Measurements from ENCODE around the gene MACROD2. TPM values are rescaled to one million over a fixed set of nuclear protein-coding genes. Genes with fewer than 3 reads are reported as not detected.

The MACROD2 gene
- total RNA-seq, 1 donor from 2014 or later = 0.23 TPM

DNA sequence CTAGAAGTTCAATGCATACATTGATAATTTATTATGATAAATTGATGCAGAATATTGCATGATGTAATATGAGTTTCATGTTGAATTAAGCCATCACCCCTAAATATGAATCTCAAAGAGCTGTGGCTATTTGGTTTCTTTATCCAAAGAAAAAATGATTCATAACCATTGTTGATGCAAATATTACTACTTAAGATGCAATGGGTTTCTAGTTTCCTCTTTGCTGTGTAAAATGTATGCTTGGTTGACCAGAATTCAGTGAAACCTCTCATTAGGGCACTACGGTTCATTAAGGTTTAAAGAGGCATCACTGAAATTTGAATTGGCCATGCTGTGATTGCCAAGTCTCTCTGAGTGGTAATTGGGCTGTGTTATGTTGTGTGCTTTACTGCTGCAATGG is 834.6 kb downstream of the MACROD2 start:
- TF ChIP-seq, protein P1, sequence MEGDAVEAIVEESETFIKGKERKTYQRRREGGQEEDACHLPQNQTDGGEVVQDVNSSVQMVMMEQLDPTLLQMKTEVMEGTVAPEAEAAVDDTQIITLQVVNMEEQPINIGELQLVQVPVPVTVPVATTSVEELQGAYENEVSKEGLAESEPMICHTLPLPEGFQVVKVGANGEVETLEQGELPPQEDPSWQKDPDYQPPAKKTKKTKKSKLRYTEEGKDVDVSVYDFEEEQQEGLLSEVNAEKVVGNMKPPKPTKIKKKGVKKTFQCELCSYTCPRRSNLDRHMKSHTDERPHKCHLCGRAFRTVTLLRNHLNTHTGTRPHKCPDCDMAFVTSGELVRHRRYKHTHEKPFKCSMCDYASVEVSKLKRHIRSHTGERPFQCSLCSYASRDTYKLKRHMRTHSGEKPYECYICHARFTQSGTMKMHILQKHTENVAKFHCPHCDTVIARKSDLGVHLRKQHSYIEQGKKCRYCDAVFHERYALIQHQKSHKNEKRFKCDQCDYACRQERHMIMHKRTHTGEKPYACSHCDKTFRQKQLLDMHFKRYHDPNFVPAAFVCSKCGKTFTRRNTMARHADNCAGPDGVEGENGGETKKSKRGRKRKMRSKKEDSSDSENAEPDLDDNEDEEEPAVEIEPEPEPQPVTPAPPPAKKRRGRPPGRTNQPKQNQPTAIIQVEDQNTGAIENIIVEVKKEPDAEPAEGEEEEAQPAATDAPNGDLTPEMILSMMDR (conservative IDR thresholded peaks at IDR 0.05; ENCODE audit: low read depth, low read length) = no peak
- H3K4me3 ChIP-seq (ENCODE audit: low read depth, low read length) = no peak overlapping the region
- no peak for DNase-seq (ENCODE audit: low read depth)

DNA sequence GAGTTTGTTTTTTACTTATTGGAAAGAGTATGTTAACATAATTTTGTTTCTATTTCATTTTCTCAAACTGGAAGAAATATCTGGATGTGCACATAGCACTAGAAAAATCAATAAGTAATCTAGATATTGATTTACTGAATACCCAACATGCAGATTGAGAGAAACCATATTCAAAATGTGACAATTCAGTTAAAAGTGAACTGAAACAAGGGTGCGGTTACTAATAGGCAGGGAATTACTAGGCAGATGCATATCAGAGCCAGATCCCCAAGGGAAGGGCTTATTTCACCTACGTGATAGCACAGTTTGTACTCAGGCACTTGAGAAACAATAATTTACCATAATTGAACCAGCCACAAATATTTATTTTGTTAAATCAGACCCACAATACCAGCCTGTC is 835.1 kb downstream of the MACROD2 start:
- no peak for DNase-seq (ENCODE audit: low read depth)
- TF ChIP-seq, protein P1 (conservative IDR thresholded peaks at IDR 0.05; ENCODE audit: low read depth, low read length) = no peak
- H3K4me3 ChIP-seq (ENCODE audit: low read depth, low read length) = no peak overlapping the region

DNA sequence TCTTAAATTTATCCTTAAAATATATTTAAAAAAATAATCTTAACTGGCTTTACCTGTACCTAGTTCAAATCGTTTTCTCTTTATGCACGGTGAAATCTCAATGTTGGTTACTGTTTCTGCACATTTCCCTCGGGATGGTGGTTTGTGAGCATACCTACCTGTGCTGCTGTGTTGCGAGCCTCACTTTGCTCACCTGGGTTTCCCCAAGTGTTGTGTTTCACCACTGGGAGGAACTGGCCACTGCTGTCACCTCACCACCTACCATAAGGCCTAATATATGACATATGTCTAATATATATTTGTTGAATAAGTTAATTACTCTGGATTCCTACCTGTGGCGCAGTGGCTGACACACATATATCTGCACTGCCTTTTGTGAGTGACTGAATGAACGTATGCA is 835.6 kb downstream of the MACROD2 start:
- H3K4me3 ChIP-seq (ENCODE audit: low read depth, low read length) = no peak overlapping the region
- DNase-seq (ENCODE audit: low read depth) = no peak
- TF ChIP-seq, protein P1 (conservative IDR thresholded peaks at IDR 0.05; ENCODE audit: low read depth, low read length) = no peak

DNA sequence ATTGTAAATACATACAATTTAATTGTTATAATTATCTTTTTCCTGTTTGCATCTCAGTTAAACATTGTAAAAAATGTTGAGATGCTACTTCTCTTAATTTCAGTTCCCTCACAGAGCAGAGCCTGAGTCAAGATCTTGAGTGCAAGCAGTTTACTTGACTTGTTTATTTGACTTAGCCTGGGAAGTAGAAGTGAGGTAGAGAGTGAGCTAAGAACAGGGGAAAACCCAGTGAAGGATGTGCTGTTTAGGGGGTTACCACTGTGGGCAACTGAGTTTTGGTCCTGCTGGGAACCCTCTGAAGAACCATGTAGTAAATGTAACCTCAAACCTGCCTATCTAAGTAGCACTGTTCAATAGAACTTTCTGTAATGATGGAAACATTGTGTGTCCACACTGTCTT is 837.3 kb downstream of the MACROD2 start:
- TF ChIP-seq, protein P1 (conservative IDR thresholded peaks at IDR 0.05; ENCODE audit: low read depth, low read length) = no peak
- no peak overlapping the region for H3K4me3 ChIP-seq (ENCODE audit: low read depth, low read length)
- DNase-seq (ENCODE audit: low read depth) = no peak

DNA sequence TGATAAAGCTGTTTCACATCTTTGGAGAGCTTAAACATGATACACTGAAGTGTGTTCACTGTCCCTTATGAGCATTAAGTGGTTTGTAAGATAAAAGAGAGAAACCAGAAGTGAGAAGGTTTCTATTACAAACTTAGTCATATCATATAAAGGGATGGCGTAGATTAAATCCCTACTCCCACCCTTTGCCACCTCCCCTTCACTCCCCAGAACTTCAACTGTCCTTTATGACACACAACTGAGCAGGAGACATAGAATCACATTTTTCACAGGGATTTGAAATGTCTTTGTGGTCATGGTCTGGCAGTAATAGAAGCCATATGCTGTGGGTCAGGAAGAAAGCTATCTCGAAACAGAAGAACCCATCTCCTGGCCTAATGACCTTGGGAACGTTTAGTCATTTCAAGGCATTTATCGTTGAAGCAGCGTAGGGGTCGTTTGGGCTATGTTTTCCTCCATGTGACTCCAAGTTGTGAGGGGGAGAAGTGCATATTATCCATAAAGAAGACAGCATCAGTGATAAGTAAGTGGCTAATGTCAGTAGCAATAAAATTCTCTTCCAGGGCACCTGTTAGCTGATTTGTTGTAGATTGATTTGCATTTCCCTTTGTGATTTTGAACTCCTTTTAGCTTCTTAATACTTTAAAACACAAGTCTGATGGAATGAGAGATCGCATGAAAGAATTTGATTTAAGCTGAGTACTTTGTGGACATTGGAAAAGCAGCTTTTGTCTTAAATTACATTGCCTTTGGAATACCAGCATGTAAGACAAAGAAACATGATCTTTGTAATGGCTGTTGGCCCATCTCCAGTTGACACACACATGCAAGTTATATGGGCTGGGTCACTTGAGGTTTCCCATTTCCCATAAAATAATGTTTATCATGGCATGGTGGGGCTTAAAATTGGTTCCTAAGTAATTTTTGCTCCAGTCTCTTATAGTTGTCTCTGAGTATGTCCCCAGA is 843.6 kb downstream of the MACROD2 start:
- TF ChIP-seq, protein P1 (conservative IDR thresholded peaks at IDR 0.05; ENCODE audit: low read depth, low read length) = no peak
- no peak overlapping the region for H3K4me3 ChIP-seq (ENCODE audit: low read depth, low read length)
- DNase-seq (ENCODE audit: low read depth) = no peak

DNA sequence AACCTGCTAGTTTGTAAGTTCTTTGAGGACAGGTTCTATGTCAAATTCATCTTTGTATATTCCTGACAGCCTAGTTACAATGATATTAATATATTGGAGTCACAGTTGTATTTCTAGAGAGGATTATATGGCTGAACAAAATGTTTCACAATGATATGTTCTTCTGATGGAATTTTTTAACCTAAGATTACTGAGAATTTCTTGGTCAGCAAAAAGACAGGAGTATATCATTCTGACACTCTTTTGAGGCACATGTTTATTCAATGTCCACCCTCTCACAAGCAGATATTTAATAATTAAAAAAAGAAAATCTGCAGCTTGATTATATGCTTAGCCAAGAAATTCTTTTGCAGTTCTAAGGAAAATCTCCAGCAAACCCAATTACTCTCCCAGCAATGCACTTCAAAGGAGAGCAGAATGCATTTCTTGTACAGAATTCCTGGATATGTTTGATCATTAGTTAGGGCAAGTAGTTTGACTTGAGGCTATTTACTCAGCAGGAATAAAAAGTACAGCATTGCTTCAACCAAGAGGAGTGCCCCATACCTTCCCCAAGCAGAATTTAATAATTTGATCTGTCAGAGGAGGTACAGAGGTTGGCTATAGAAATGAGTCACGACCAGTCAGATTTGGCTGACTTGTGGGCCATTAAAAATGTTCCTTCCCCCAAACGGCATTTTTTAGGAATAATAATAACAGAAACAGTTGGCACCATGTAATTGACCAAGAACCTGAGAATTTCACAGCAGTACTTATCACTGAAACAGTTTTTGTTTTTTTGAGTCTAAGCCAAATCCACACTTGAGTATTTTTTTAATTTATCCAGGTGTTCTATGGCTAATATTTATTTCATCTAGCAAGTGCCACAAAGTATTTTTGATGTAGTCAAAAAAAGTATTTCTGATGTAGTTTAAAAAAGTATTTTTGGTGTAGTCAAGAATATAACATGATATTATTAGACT is 850.2 kb downstream of the MACROD2 start:
- TF ChIP-seq, protein P1 (conservative IDR thresholded peaks at IDR 0.05; ENCODE audit: low read depth, low read length) = no peak
- no peak overlapping the region for H3K4me3 ChIP-seq (ENCODE audit: low read depth, low read length)
- DNase-seq (ENCODE audit: low read depth) = peak; percentile 39

Measured in epithelial cell of proximal tubule (primary cell).